DMS 273 treated with DMSO at 0.1 percent for 48 hours (cell line): ENCODE measurements around the gene KRT76.
"Not testable (repeated sequence)": the region's sequence is repeated elsewhere in the genome, so short reads cannot be mapped to it uniquely, and the experiment has no call there.

ENCODE experiments used
- DNase-seq: peaks from one replicate; lab custom pipeline; 2025; lab: John Stamatoyannopoulos, UW

Gene KRT76

DNA sequence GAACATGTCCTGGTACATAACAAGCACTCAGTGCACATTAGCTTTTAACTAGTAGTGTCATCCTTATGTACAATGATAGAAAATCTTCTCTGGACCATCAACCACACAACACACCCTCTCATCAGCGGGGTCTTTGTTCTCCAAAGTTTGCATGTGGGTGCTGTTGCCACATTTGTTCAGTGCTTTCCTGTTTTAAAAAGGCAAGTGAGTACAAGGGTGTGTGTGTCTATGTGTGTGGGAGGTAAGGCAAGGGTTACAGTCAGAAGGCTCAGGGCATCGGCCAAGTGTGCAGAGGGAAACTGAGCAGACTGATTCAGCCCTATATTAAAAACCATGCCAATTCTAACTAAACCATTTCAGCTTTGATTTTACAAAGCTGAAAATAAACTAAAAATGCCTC is 17.9 kb downstream of the KRT76 start:
- no peak for DNase-seq

DNA sequence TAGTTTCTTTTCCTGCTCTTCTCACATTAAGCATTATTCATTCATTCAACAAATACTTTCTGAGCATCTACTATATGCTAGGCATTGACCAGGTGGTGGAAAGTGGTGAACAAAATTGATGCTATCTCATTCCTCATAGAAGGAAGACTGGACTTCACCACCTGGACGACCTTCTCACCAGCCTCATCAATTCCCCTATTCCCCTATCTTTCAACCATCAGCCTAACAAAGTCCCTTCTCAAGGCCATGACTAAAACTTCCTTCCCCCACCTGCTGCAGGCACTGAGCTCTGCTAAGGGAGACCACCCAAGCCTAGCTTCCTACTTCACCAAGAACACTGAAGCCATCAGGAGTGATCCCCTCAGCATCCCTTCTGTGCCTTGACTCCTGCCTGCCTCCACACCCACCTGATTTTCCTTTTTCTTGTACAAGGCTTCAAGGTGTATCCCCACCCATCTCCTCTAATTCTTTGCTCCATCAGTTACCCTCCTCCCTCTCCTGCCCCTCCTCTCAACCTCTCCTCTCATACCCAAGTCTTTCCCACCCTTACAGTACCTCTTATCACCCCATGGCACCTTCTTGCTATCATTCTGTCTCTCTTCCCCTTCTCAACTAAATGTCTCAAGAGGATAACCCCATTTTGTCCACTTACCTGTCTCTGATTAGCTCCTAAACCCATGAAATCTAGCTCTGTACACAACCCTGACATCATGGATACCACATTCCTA is 19.5 kb downstream of the KRT76 start:
- no peak for DNase-seq

DNA sequence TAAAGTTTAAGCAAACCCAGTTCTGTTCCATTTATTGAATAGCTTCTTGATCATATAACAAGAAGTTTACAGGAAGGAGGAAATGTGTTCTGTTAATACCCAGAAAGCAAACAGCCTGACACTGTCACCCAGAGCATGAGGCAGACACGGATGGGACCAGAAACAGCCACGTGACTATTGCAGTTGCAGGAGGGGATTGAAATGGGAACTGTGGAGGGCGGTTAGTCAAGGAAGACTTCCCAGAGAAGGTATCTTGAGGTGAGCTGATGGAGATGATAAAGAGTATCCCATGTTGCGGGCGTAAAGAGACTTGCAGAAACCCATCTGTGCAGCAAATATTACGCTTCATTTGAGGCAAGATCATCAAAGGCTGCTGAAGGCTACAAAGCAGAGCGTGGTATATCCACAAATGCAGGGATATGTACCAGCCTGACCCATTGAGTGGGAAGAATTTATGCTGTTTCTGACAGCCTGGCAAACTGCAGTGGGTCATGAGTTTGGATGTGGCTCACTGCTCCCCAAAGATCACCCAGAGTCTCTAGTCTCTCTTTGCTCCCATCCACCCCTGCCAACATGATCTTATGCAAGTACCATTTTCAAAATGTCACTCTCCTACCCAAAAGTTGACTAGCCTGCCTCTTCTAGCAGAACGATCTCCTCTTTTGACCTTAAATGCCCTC is 20.7 kb downstream of the KRT76 start:
- DNase-seq, result no peak

DNA sequence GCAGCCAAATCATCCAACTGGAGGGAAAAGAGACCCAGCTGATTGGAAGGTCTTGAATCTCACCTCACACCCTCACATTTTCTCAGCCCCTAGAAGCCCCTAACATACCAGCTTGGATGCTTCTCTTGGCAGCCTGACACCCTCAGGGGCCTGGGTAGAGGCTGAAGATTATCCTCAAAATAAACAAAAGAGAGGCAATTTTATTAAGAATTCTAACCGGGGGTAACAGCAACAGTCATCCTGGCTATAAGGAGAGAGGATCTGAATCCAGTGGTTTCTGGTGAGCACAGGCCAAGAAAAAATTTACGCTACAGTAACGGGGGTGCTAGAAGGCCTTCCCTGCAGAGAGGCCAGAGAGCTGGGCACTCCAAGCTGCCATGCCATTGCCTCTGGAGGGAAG is 21.6 kb downstream of the KRT76 start:
- DNase-seq, result no peak

DNA sequence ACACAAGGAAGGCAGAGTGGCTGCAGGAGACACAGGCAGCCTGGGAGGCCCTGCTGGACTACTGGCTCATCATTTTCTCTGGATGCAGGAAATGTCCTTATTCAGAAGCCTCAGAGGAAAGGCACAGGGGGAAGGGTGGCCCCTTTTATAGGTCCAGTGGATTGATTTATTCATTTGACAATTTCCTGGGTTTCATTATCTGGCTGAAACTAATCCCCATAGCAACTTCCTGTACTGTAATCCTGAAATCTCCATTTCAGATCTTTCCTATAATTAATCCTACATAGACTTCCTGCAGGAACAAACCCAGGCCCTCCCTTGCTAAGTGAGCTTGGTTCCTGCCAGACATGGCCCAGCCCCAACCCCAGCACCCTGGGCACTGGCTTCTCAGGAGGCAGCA is 23.0 kb downstream of the KRT76 start:
- DNase-seq, result no peak

DNA sequence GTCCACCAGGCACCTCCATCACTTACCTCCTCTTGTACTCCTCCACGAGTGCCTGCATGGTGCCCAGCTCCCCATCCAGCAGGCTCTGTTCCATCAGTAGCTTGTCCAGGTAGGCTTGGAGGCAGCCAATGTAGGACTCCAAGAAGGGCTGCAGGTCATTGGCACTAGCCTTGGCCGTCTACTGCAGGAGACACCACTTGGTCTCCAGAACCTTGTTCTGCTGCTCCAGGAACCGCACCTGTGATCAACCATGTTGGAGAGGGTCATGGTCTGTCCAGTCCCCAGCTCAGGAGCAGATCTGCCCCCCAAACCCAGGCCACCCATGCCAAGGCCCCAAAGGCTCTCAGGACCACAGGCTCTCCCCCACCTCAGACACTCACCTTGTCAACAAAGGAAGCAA is 23.9 kb downstream of the KRT76 start:
- no peak for DNase-seq

DNA sequence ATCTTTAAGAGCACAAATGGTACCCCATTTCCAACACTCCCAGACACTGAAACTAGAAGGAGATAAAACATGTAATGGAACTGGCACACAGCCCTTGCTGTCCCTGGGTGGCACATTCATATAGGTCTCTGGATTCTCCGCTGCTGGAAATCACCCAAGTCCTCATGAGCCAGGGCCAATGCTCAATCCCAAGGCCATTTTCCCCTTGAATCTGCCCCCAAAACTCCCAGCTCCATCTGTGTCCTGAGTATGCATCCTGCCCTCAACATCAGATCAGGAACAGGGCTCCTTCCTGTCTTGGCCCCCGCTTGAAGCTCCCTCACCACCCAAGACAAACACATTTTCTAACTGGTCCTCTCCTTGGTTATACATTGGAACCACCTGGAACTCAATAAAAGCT is 24.6 kb downstream of the KRT76 start:
- no peak for DNase-seq

DNA sequence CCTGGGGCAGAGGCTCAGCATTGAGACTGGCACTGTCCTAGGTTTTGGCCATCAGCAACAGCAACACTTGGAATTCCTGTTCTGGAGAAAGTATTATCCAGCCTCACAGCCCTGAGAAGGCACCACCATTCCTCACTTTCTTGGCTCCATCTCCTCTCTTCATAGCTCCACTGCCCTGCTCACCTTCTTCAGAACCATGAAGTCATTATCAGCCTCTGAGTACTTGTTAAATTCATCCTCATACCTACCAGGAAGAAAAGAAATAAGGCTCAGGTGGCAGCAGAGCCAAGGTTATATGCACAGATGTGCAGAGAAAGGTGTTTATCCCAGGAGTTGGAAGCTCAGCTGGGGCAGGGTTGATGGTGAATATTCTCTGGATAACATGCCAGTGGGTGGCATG is 25.4 kb downstream of the KRT76 start:
- DNase-seq, result no peak

DNA sequence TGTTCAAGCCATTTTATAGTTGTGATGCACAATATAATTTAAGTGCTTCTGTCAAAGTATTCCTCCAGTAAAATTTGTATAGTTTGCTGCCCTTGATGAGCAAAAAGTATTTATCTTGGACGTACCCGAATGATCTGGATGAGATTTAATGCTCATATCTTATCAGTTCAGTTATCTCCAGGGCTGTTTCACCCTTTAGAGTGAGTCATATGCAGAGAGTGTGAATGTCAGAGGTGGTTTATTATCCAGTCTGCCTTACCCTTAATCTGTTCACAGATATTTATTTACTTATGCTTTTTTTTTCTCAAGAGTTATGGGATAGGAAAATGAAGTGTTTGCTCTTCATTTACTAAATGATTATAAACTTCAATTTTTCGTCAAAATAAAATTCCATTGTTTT is 26.6 kb downstream of the KRT76 start:
- DNase-seq, result not testable (repeated sequence)

DNA sequence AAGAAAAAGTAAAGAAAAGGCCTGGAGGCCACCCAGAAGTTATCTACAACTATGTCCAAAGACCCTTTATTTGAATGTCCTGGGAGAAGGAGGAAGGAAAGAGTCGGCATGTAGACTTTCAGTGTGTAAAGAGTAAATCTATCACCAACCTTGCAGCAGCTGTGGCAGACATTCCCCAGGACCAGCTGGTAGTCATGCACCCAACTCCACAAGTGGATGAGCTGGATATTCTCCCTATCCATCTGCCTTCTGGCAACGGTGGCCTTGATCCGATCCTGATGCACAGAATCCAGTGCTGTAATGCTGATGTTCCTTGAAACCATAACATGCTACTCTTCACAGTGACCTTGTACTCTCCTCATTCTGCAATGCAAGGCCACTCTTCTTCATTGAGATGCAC is 27.3 kb downstream of the KRT76 start:
- DNase-seq, result no peak

DNA sequence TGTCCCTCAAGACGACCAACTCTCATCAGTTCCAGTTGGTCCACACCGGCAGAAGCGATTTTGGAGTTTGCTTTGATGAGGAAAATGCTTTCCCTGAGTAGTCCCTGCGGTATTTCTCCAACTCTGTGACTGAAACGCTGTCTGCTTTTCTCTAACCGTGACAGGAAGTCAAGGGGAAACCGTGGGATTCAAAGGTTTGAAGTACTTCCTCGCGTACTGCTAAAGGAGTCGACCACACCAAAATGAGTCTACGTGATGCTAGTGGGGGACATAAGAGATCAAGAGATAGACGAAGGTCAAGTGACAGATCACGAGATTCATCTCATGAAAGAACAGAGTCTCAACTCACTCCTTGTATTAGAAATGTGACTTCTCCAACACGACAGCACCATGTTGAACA is 28.6 kb downstream of the KRT76 start:
- no peak for DNase-seq

DNA sequence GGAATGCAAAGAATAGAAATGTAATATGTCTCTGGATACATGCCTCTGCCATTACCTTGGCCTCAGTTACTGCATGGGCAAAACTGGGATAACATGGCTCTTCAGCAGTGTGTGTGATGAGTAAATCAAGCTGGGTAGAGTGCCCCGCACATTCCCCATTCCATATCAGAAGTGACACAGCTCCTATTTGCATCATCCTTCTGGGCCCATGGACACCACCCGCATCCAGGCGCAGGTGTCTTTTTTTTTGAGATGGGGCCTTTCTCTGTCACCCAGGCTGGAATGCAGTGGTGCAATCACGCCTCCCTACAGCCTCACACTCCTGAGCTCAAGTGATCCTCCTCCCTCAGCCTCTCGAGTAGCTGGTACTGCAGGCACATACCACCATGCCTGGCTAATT is 31.6 kb downstream of the KRT76 start:
- no peak for DNase-seq

DNA sequence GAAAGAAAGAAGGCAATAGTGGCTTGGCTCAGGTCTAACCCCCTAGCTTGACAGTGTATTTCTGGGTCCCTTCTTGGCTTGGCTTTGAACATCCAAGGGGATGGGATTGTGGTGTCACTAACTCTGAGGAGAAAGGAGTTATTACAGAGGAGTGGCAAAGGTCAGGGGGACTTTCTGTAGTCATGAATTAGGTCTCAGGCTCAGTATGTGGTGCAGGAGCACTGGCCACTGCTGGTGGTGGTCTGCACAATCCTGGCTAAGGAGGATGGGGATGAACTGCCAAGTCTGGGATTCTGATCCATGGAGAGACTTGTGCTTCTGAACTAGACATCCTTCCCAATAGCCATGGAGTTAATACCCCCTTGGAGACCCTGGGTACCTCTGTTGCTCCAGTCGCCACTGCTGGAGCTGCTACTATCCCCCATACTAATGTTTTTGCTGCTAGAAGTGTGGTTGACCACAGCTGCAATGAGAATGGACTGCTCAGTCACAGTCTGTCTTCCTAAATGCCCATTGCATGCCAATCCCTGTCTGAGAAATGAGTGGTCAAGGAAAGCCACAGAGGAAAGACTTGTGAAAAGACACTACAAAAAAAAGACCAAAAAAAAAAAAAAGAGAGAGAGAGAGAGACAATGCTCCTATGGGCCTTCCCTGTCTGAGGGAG is 32.5 kb downstream of the KRT76 start:
- DNase-seq, result no peak

DNA sequence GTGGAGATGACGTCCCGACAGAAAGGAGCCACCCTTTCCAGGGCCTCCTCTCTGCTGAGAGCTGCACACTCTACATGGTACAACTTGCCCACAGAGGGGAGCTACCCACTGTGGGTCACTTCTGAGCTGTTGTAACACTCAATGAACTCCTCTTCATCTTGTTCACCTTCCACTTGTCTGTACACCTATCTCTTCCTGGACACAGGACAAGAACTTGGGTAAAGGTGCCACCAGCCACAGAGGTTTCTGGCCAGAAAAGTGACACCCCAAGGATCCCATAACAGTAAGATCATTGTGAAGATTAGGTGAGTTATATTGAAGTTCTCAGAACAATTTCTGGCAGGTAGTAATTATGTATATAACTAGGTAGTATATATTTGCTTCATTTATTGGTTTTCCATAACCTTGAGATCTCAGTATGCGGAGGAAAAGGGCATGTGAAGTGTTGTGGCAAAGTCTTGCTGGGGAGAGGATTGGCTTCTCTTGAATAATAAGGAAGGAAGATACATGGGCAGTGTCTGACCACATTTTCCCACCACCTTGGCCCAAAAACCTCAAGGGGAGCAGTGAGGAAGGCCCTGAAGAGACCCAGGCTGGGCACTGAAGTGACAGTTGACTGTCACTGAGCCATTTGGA is 34.2 kb downstream of the KRT76 start:
- no peak for DNase-seq

DNA sequence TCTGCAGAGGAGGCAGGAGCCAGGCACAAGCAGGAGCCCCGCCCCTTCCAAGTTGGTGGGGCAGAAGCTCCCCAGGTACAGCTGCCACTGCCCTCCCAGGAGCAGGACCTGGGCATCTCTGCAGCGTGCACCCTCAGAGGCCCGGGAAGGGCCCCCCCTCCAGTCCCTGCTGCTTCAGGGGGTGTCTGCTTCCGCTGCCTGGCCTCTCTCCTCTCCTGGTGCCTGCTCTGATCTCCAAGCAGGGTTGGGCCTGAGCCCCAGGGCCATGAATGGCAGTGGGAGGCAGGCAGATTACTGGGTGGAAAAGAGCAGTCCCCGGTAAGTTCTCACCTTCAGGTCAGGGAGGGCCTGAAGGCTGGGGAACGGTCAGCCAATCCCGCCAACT is 35.0 kb downstream of the KRT76 start:
- DNase-seq, result no peak

DNA sequence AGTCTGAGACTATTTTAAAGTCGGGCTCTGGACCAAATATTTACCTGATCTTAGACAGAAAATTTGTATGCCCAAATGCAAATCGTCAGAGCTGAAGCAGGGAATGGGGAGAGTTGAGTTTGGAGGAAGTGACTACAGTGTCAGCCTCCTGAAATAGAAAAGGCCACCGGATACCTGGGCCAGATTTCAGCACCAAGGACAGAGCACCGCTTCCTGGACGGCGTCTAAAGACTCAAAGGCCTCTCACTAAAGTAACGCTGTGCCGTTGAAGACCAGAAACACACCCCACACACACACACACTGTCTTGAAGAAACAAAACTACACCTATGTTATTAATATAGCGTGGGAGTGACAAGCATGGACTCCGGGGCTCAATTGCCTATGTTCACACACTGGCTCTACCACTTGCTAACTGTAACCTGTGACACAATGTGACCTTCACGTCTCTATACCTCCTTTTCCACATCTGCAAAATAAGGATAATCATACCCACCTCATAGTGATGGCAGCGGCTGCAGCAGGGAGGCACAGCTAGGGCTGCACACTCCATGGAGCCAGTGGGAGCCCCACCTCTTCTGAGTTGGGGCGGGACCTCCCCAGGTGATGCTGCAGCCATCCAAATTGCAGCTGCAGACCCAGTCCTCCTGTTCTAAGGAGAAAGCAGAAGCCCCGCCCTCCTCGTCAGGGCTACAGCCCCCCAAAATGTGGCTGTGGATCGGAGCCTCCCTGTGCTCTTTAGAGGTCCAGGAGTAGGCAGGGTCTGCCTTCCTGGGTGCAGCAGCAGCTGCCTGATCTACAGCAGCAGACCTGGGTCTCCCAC is 35.6 kb downstream of the KRT76 start:
- no peak for DNase-seq

DNA sequence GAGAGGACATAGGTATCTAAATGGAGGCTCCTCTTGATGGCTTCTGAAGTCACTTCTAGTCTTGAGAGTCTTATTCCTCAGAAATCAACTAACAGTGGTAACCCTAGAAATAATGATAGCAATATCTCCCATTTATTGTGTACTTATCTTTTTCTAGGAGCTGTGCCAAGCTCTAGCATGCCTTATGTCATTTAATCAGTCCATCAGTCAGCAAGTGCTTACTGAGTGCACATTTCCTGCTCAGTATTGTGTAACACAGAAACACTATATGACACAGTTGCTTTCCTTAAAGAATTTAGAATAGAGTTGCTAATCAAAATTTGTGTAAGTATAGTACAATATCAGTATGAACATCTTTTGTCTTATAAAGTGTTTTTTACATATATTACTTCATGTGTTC is 36.6 kb downstream of the KRT76 start:
- DNase-seq, result peak; percentile 12

DNA sequence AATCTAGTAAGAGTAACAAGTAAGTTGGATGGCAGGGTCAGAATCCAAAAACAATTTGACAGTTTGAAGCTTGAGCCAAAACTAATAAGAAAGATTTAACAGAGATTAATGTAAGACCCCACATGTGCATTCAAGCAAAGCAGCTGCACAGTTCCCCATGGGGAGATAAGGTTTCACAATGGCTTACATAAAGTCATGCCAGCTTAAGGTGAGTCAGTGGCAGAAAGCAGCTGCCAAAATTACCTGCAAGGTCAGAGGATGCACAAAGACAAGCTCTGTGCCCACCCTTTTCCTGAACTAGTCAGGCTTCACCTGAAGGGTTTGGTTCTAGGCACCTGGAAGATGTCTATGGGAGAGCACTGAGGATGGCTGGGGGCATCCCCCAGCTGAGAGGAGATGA is 37.2 kb downstream of the KRT76 start:
- DNase-seq, result no peak

DNA sequence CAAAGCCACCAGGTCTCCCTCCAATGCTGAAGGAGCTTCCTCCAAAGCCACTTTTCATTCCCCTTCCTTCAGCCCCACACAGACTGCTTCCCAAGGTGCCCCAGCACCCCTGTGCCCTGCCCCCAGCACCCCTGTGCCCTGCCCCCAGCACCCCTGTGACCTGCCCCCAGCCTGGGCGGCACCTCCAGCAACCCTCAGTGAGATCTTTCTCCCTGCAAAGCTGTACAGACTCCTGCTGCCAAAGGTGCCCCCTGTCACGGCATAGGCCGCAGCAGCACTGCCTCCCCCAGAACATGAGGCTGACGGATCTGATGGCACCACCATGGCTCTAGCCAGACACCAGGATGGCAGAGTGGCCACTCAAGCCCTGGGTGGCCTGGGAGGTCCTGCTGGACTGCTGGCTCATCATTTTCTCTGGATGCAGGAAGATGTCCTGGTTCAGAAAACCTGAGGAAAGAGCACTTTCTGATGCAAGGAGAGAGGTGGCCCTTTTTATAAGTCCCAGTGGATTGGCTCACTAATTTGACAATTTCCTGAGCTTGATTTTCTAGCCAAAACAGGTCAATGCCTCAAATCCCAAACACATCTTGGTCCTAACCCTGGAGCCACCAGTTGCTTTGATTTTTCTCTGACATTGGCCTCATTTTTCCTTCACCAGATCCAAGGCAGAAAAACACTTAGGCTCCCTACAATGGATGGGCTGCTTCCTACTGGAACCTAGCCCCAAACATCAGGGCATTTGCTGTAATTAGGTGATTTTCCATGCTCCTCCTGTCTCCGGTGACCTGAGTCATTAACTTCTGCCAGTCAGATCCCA is 41.1 kb downstream of the KRT76 start:
- no peak for DNase-seq

DNA sequence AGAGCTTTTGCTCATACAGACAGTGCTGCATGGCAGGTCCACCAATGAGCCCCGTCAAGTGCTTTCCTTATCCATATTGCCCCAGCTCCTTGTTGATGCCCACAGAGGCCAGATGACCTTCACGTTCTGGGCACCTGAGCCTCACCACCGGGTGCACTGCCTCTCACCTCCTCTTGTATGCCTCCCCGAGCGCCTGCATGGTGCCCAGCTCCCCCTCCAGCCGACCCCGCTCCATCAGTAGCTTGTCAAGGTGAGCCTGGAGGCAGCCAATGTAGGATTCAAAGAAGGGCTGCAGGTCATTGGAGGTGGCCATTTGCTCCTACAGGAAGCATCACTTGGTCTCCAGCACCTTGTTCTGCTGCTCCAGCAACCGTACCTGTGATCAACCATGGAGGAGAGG is 42.0 kb downstream of the KRT76 start:
- DNase-seq, result no peak

DNA sequence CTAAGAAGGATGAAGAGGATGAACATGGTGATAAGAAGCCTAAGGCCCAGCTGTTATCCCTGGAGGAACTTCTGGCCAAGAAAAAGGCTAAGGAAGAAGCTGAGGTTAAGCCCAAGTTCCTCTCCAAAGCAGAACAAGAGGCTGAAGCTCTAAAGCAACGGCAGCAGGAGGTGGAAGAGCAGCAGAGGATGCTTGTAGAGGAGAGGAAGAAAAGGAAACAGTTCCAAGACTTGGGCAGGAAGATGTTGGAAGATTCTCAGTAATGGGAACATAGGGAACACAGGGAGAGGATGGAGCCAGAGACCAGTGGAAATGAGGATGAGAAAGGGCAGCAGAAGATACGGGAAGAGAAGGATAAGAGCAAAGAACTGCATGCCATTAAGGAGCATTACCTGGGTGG is 46.4 kb downstream of the KRT76 start:
- DNase-seq, result no peak
